Measurements from ENCODE around the gene CYFIP2.

- TF ChIP-seq CTCF (IDR thresholded peaks at IDR 0.05) (no peak), POLR2A (IDR thresholded peaks at IDR 0.05) (no peak)
Observed at GRCh38 chr5:157301066-157301465, 35.1 kb downstream of the CYFIP2 start.

Data from adrenal gland (tissue), 5 donors.